GM21526 (cell line): ENCODE measurements around the gene AFAP1.

Experiments used
- ATAC-seq: cut with Tn5 transposase; IDR thresholded peaks from one replicate; pipeline ENCODE4 v1.9.1; 2021; ENCODE audit warnings: moderate library complexity; ENCODE audit not compliant: unreplicated experiment, low FRiP score

AFAP1 gene

GRCh38 chr4:7734651-7735260 is 204.9 kb downstream of the AFAP1 start:
- no peak for ATAC-seq

GRCh38 chr4:7733801-7734650 is 205.6 kb downstream of the AFAP1 start:
- ATAC-seq: no peak

GRCh38 chr4:7733201-7733600 is 206.5 kb downstream of the AFAP1 start:
- ATAC-seq: no peak

- no peak for ATAC-seq
Observed at GRCh38 chr4:7732263-7732662, 207.4 kb downstream of the AFAP1 start.

- no peak for ATAC-seq
Observed at GRCh38 chr4:7731437-7731836, 208.2 kb downstream of the AFAP1 start.

- no peak for ATAC-seq
Observed at GRCh38 chr4:7727749-7728148, 211.9 kb downstream of the AFAP1 start.

GRCh38 chr4:7726665-7727413 is 212.8 kb downstream of the AFAP1 start:
- ATAC-seq: no peak

GRCh38 chr4:7725951-7726350 is 213.7 kb downstream of the AFAP1 start:
- no peak for ATAC-seq

GRCh38 chr4:7723625-7724024 is 216.0 kb downstream of the AFAP1 start:
- no peak for ATAC-seq

GRCh38 chr4:7722766-7723387 is 216.8 kb downstream of the AFAP1 start:
- ATAC-seq: no peak

- no peak for ATAC-seq
Observed at GRCh38 chr4:7721984-7722551, 217.6 kb downstream of the AFAP1 start.

- ATAC-seq: no peak
Observed at GRCh38 chr4:7719354-7720174, 220.1 kb downstream of the AFAP1 start.

GRCh38 chr4:7717946-7718490 is 221.6 kb downstream of the AFAP1 start:
- ATAC-seq: no peak

- ATAC-seq: no peak
Observed at GRCh38 chr4:7717161-7717560, 222.5 kb downstream of the AFAP1 start.

GRCh38 chr4:7716010-7716721 is 223.5 kb downstream of the AFAP1 start:
- no peak for ATAC-seq

- ATAC-seq: no peak
Observed at GRCh38 chr4:7715271-7716009, 224.2 kb downstream of the AFAP1 start.

- ATAC-seq: no peak
Observed at GRCh38 chr4:7714738-7715137, 224.9 kb downstream of the AFAP1 start.

- ATAC-seq: no peak
Observed at GRCh38 chr4:7714176-7714575, 225.5 kb downstream of the AFAP1 start.
